Chondrocyte (in vitro differentiated cells): ENCODE data around the gene PROK1. TPM values are rescaled to one million over a fixed set of nuclear protein-coding genes. Genes with fewer than 3 reads are reported as not detected.

Experiments used
- DNase-seq: peaks from one replicate; pipeline ENCODE4 v3.0.0; 2021; ENCODE audit warnings: mixed read lengths, low spot score
- H3K27ac Mint-ChIP-seq: one replicate; pipeline ENCODE4 v1.8.0; 2021; ENCODE audit warnings: mild to moderate bottlenecking, moderate library complexity, mixed read lengths; ENCODE audit not compliant: unreplicated experiment
- H3K27me3 Mint-ChIP-seq: 2 replicates; pipeline ENCODE4 v1.8.0; 2021; ENCODE audit warnings: low read depth, mixed read lengths
- H3K36me3 Mint-ChIP-seq: 2 replicates; pipeline ENCODE4 v1.8.0; 2021; ENCODE audit warnings: low read depth, mixed read lengths
- H3K4me1 Mint-ChIP-seq: 2 replicates; pipeline ENCODE4 v1.8.0; 2021; ENCODE audit warnings: low read depth, mild to moderate bottlenecking, mixed read lengths
- H3K4me3 Mint-ChIP-seq: one replicate; pipeline ENCODE4 v1.8.0; 2021; ENCODE audit warnings: mild to moderate bottlenecking, moderate library complexity, mixed read lengths; ENCODE audit not compliant: unreplicated experiment
- H3K9me3 Mint-ChIP-seq: 2 replicates; pipeline ENCODE4 v1.8.0; 2021; ENCODE audit warnings: low read depth, mixed read lengths
- total RNA-seq: library from RNA; stranded (reverse); gene quantifications from 3 replicates; pipeline ENCODE4 v1.2.1, GENCODE V29; 2021
- TF ChIP-seq, protein P1 (sequence below): fragments of 200-600 bp; sonication (generic); IDR thresholded peaks from 2 replicates; pipeline ENCODE4 v1.5.0; 2021; ENCODE audit warnings: antibody characterized with exemption, mild to moderate bottlenecking, moderate library complexity

The PROK1 gene
- total RNA-seq, 1 donor from 2014 or later, result not detected

DNA sequence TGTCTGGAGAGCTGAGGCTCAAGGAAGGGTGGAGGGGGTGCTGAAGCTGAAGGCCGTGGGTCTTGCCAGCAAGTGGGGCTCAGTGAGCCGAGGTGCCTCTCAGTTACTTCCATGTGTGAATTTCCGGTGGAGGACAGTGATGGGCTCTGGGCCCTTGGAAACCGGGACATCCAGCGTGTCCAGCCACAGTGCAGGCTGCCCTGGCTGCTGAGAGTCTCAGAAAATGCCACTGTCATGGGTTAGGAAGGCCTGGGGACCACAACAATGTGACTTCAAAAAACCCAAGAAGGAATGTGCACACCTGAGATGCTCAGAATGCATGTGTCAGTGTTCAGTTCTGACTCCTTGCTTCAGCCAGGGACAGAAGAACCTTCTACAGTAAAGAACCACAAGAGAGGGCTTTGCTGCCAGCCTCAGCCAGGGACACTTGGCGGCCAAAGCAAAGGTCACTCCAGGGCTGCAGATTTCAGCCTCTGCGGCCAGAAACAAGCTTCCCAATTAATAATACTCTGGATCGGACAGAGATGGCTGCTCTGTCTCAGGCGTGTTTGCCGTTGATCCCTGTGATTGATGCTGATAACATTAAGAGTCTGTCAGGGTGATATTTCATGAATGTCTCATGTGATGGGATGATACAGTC is 30.8 kb upstream of the PROK1 start:
- H3K36me3 Mint-ChIP-seq, result peaks cover 2% of the 10 kb centered on the region
- H3K4me3 Mint-ChIP-seq, result no peak overlapping the region
- no peak for DNase-seq
- peaks cover 3% of the 10 kb centered on the region for H3K4me1 Mint-ChIP-seq
- TF ChIP-seq, protein P1, sequence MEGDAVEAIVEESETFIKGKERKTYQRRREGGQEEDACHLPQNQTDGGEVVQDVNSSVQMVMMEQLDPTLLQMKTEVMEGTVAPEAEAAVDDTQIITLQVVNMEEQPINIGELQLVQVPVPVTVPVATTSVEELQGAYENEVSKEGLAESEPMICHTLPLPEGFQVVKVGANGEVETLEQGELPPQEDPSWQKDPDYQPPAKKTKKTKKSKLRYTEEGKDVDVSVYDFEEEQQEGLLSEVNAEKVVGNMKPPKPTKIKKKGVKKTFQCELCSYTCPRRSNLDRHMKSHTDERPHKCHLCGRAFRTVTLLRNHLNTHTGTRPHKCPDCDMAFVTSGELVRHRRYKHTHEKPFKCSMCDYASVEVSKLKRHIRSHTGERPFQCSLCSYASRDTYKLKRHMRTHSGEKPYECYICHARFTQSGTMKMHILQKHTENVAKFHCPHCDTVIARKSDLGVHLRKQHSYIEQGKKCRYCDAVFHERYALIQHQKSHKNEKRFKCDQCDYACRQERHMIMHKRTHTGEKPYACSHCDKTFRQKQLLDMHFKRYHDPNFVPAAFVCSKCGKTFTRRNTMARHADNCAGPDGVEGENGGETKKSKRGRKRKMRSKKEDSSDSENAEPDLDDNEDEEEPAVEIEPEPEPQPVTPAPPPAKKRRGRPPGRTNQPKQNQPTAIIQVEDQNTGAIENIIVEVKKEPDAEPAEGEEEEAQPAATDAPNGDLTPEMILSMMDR, result no peak
- H3K27ac Mint-ChIP-seq, result no peak overlapping the region
- H3K9me3 Mint-ChIP-seq, result peaks cover 9% of the 10 kb centered on the region
- H3K27me3 Mint-ChIP-seq, result peaks cover 8% of the 10 kb centered on the region

DNA sequence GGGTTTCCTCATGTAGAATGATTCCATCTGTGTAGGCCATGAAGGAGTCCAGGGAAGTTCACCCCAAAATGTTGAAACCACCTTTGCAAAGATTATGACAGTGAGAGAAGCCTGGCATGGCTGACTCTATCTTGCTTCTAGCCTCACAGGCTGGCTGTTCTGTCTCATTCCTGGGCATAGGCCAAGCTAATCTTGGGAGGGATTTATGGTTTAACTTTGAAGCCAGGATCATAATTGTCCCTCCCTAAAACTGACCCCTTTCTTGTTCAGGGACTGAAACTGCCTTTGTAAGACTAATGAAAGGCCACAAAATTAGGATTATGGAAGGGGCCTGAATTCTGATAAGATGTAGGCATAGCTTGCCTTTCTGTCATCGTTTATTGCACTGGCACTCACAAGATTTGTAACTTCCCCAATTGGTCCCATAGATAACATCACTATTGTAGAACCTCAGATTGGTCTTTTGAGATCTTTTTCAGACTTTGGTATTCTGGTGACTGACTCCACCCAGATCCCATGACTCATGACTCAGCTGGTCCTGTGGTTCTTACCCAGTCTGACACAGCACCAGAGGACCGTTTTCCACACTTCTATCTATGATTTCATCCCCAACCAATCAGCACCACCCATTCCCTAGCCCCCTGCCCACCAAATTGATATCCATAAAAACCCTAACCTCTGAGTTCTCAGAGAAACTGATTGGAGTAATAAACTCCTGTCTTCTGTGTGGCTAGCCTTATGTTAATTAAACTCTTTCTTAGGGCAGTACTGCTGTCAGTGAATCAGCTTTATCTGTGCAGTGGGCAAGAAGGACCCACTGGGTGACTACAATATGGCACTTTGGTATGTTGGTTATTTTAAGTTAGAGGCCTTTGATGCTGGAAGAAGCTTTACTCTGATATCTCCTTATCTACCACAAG is 29.8 kb upstream of the PROK1 start:
- Mint-ChIP-seq H3K9me3 (peaks cover 9% of the 10 kb centered on the region), H3K27me3 (peaks cover 8% of the 10 kb centered on the region), H3K4me3 (no peak overlapping the region), H3K4me1 (peaks cover 10% of the 10 kb centered on the region), H3K27ac (no peak overlapping the region), H3K36me3 (peaks cover 2% of the 10 kb centered on the region)
- DNase-seq, result no peak
- TF ChIP-seq, protein P1, result no peak

DNA sequence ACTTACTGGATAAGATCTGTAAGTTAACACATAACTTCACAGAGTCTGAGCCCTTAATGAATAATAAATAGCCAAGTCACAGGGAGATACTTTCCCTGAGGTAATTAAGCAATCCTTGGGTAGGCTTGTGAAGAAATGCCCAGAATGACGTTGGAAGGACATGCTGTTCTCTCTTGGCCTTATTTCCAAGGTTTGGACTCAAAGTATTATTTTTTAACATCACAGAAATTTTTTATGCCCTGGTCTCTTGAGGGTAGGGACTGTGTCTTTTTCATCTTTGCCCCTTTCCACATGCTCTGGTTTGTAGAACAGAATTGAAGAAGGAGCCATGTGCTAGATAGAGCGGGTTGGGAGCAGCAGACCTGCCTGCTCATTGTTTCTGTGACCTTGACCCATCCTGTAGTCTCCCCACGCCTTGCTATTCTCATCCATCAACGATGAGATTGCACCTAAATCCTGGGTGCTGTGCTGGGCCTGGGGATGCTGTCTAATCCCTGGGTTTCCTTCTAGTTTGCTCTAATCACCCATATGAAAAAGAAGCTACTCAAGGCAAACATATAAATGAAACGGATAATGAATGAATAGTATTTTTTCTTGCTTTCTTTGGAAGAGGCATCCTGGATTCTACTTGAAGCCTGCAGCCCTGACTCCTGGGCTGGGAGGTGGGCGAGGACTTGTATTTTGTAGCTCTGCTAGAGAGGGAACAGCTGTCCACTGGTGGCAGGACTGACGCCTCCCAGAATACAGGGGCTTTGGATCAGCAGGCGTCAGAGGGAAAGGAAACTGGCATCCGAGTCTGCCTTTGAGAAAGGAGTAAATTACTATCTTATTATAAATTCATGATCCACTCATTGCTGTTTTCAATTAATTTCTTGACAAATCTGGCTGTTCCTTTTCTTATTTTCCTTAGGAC is 26.0 kb upstream of the PROK1 start:
- Mint-ChIP-seq H3K9me3 (peaks cover 9% of the 10 kb centered on the region), H3K36me3 (peaks cover 2% of the 10 kb centered on the region), H3K27ac (no peak overlapping the region), H3K4me3 (no peak overlapping the region), H3K4me1 (peaks cover 10% of the 10 kb centered on the region), H3K27me3 (peaks cover 6% of the 10 kb centered on the region)
- TF ChIP-seq, protein P1, result no peak
- DNase-seq, result no peak

DNA sequence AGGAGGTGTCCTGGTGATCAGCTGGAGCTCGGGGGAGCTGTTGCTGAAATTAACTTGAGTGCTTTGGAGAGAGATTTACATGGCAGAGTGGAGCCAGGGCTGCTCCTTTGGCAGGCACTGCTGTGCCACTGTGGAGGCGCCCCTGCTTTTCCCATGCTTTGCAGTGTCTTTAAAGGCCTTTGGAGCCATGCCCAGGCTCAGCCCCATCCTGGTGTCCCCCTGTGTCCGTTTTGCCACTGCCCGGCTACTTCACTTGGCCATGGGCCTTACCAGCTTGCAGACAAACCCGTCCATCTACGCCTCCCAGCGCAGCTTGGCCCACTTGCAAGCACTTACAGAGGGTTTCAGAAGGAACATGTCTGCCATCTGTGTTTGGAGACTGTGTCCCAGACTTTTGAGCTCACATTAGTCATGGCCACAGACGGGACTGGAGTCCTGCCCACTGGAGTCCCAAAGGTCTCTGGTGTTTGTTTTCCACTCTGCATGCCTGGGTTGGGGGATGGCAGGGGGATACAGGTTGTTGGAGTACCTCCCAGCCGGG is 25.3 kb upstream of the PROK1 start:
- Mint-ChIP-seq H3K36me3 (peaks cover 1% of the 10 kb centered on the region), H3K4me3 (no peak overlapping the region), H3K27ac (no peak overlapping the region), H3K4me1 (peaks cover 10% of the 10 kb centered on the region), H3K9me3 (peaks cover 9% of the 10 kb centered on the region), H3K27me3 (peaks cover 13% of the 10 kb centered on the region)
- TF ChIP-seq, protein P1, result no peak
- DNase-seq, result no peak
